Stomach (tissue), 9 donors: ENCODE data around the gene BCL2L2. TPM values are rescaled to one million over a fixed set of nuclear protein-coding genes. Genes with fewer than 3 reads are reported as not detected.

Experiments
- DNase-seq, 2 donors: peaks; one replicate each; pipeline versions ENCODE4 v3.0.0 to v3.0.0-alpha.2; 2013 to 2019
- H3K27ac ChIP-seq, 5 donors: fragments of 200-600 bp in 4 of 5; sonication (generic) in 4 of 5; one replicate each; pipeline ENCODE4 v1.5.1; 2013 to 2019; ENCODE audit warnings: mild to moderate bottlenecking in 1 of 5, moderate library complexity in 1 of 5
- H3K27me3 ChIP-seq, 3 donors: fragments of 200-600 bp; sonication (generic); one replicate each; pipeline ENCODE4 v1.5.1; 2017 to 2019; ENCODE audit warnings: mixed run types in 1 of 3
- H3K36me3 ChIP-seq, 4 donors: fragments of 200-600 bp; sonication (generic); 1 replicate in 3 of 4; 2 replicates in 1 of 4; pipeline ENCODE4 v1.5.1; 2016 to 2019
- H3K4me1 ChIP-seq, 4 donors: fragments of 200-600 bp; sonication (generic); one replicate each; pipeline ENCODE4 v1.5.1; 2016 to 2019
- H3K4me3 ChIP-seq, 4 donors: fragments of 200-600 bp; sonication (generic) in 3 of 4; one replicate each; pipeline ENCODE4 v1.5.1; 2016 to 2019; ENCODE audit warnings: mild to moderate bottlenecking in 1 of 4
- H3K9me3 ChIP-seq, 4 donors: fragments of 200-600 bp; sonication (generic); one replicate each; pipeline ENCODE4 v1.5.1; 2016 to 2019
- EP300 ChIP-seq: sonication (generic); formaldehyde crosslinking; IDR thresholded peaks from one replicate; pipeline ENCODE4 v1.6.1; 2017; ENCODE audit warnings: antibody characterized with exemption
- POLR2A ChIP-seq, 4 donors: fragments of 450-650 bp; IDR thresholded peaks; one replicate each; pipeline ENCODE4 v1.6.1; 2016; ENCODE audit warnings: antibody characterized with exemption in 4 of 4, control low read depth in 2 of 4, mild to moderate bottlenecking in 1 of 4, moderate library complexity in 1 of 4
- POLR2AphosphoS5 ChIP-seq, 3 donors: sonication (generic); formaldehyde crosslinking; IDR thresholded peaks; one replicate each; pipeline ENCODE4 v1.6.1; 2016; ENCODE audit warnings: antibody characterized with exemption in 3 of 3
- WGBS, 5 donors: extraction: QIAGEN DNeasy Blood & Tissue Kit in 3 of 5; methylation state at CpG; one replicate each; pipeline versions ENCODE4 v1.1.5 to v1.1.7; 2013 to 2018; 5-methylcytosine and 5-hydroxymethylcytosine counted together
- intact Hi-C: fragments of 100-400 bp; cut with DNase I; formaldehyde crosslinking; loops from one replicate; pipeline ENCODE4 v1.15.1; 2023; ENCODE audit warnings: low total_unique reads
- polyA plus RNA-seq, 3 donors: library from polyadenylated mRNA; stranded (reverse); fragments of 200-250 nt; gene quantifications; one replicate each; pipeline ENCODE4 v1.2.3, GENCODE V29; 2013
- total RNA-seq, 5 donors: library from RNA; depleted of rRNA; stranded (reverse); fragments of >200 nt; gene quantifications; one replicate each; pipeline versions ENCODE4 v1.1.0 to v1.2.3, GENCODE V29; 2014 to 2016
- TF ChIP-seq, protein P1 (sequence below), 7 experiments: fragments of 450-650 bp in 4 of 7; fragments of 200-600 bp in 3 of 7; sonication (generic) in 3 of 7; IDR thresholded peaks; one replicate each; pipeline ENCODE4 v1.5.1; 2016 to 2019; ENCODE audit warnings: antibody characterized with exemption in 7 of 7, control low read depth in 2 of 7, mild to moderate bottlenecking in 1 of 7
- donor health status: healthy with polysubstance abuse.
- donor health status: Bipolar disorder and iron deficiency.
- donor health status: healthy.

BCL2L2 gene
- total and polyA plus RNA-seq, 8 donors, result 14.0 to 84.1 (median 42.2) TPM

DNA sequence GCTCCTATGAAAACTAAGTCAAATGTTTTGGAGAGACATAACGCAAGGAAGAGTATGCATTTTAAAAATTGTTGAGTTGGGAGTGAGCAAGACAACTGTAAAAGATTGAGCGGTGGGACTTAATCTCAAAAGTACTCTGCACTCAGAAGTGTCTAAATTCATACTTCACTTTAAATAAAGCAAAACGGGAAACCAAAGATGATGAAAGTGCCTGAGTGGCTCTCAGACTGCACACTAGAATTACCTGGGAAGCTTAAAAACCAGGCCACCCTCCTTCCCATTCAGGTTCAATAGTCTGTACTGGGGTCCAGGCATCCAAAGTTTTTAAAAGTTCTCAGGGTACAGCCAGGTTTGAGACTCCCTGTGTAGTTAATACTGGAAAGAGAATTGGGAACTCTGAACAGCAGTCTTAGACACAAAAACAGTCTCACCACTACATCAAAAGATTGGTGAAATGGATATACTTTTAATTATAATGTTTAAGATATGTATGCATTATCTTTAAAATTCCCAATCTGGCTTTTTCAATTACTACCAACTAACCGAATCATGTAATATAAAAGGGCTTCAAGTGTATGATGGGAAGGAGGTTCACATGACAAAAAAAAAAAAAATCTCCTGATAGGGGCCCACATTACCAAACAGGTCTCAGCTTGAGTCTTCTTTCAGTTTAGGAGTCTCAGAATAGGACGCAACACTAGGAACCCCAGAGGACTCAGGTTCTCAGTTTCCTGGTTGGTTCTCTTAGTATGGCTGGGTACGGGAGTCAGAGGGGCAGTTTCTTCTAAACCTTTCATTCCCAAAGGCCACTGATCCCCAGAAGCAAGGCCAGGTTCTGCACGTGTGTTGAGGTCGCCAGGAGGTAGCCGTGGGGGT lies 21.7 kb upstream of the BCL2L2 start:
- no peaks in the 10 kb centered on the region for H3K9me3 ChIP-seq
- H3K36me3 ChIP-seq, result peaks cover 0 to 6% (median 0%) of the 10 kb centered on the region in 4 donors
- TF ChIP-seq, protein P1, sequence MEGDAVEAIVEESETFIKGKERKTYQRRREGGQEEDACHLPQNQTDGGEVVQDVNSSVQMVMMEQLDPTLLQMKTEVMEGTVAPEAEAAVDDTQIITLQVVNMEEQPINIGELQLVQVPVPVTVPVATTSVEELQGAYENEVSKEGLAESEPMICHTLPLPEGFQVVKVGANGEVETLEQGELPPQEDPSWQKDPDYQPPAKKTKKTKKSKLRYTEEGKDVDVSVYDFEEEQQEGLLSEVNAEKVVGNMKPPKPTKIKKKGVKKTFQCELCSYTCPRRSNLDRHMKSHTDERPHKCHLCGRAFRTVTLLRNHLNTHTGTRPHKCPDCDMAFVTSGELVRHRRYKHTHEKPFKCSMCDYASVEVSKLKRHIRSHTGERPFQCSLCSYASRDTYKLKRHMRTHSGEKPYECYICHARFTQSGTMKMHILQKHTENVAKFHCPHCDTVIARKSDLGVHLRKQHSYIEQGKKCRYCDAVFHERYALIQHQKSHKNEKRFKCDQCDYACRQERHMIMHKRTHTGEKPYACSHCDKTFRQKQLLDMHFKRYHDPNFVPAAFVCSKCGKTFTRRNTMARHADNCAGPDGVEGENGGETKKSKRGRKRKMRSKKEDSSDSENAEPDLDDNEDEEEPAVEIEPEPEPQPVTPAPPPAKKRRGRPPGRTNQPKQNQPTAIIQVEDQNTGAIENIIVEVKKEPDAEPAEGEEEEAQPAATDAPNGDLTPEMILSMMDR (IDR thresholded peaks at IDR 0.05), result no peak
- TF ChIP-seq POLR2A (IDR thresholded peaks at IDR 0.05) (no peak), POLR2AphosphoS5 (IDR thresholded peaks at IDR 0.05) (no peak), EP300 (no peak)
- peak overlapping the region; percentile 64 to 92 (median 74) for H3K4me3 ChIP-seq
- no peaks in the 10 kb centered on the region for H3K27me3 ChIP-seq
- WGBS, 5 donors, result 23 to 26% (median 24%) methylated on average over 9 of the region's 9 CpGs
- peaks cover 11 to 39% (median 30%) of the 10 kb centered on the region in 4 donors for H3K4me1 ChIP-seq
- H3K27ac ChIP-seq, result peak overlapping the region; percentile 87 to 97 (median 93)
- intact Hi-C loops, result no loop called here
- peak in 1 of 2 donors; percentile 59 for DNase-seq

DNA sequence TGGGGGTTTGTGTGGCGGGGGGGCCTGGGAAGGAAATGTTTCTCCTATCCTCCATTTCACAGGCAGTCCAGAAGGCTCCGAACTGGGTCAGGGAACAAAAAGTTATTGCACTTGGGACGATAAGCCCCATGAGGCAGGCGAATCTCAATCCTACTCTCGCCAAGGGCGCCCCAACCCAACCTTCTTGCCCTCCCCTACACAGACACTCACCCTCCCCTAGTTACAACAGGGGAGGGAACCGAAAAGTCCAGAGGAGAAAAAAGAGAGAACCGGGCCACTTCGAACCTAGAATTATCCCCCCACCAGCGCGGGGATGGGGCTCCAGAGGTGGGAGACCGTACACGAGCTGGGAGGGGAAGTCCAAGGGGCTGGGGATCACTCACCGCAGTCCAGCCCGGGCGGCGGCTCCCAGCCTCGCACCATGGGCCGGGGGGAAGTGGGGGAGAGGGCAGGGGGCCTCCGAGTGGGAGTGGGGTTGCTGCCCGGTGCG lies 21.1 kb upstream of the BCL2L2 start:
- Histone ChIP-seq H3K36me3 (peaks cover 0 to 6% (median 0%) of the 10 kb centered on the region in 4 donors), H3K9me3 (no peaks in the 10 kb centered on the region), H3K27ac (peak overlapping the region; percentile 87 to 97 (median 93)), H3K4me1 (peaks cover 11 to 35% (median 29%) of the 10 kb centered on the region in 4 donors), H3K27me3 (no peaks in the 10 kb centered on the region), H3K4me3 (peak overlapping the region; percentile 64 to 92 (median 74))
- WGBS, 5 donors, result 0 to 1% (median 1%) methylated on average over 15 to 22 of the region's 22 CpGs
- TF ChIP-seq, protein P1 (IDR thresholded peaks at IDR 0.05), result no peak
- no peak for TF ChIP-seq POLR2AphosphoS5 (IDR thresholded peaks at IDR 0.05)
- TF ChIP-seq EP300, result no peak
- no peak for TF ChIP-seq POLR2A (IDR thresholded peaks at IDR 0.05)
- intact Hi-C loops, result no loop called here
- DNase-seq, result no peak

DNA sequence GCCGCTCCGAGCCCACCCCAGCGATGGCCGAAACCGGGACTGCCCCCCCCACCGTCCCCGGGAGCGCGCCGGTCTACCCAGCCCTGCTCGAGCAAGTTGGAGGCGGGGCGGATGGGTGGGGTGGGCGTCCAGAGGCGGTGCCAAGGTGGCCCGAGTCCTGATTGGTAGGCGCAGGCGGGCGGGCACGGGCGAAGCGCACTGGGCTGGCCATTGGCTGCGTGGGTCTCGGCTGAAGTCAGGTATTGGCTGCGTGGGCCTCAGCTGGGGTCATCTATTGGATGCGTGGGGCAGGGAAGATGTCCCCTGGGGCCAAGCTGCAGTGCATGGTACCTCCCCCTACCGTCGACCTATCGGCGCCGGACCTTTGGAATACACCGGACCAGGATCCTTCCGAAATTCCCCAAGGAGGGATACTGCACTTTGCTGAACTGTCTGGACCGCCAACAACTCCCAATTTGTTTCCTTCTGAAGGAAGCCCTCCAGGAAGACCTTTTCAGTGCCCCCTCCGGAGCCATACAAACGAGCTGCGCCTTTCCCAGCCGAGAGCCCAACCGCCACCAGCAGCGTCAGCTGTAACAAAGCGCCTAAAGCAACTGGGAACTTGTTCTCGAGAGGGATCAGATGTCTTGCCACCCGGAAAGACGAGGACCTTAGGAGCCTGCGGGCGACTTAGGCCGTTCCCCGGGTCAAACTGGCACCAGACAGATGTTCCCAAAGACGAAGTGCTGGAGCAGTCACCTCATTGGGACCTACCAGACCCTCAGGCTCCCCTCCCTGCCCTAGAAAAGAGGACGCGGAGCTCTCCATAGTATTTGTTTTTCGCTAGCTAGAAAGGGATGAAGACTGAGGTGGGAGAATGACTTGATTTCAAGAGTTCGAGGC lies 20.4 kb upstream of the BCL2L2 start, which contains the start of gene HOMEZ:
Gene HOMEZ (minus strand): TSS at position 113 of the 882 bp plus-strand sequence. CDS start 180 bp downstream, outside the sequence.
- H3K4me1 ChIP-seq, result peaks cover 11 to 35% (median 29%) of the 10 kb centered on the region in 4 donors
- no peaks in the 10 kb centered on the region for H3K9me3 ChIP-seq
- no peaks in the 10 kb centered on the region for H3K27me3 ChIP-seq
- peak within 1 kb of the TSS; percentile 87 to 97 (median 96) for H3K27ac ChIP-seq
- no peak for TF ChIP-seq EP300
- TF ChIP-seq, protein P1 (IDR thresholded peaks at IDR 0.05), result peak in 4 of 7 experiments; percentile 10 to 32 (median 19)
- TF ChIP-seq POLR2A (IDR thresholded peaks at IDR 0.05), result peak in 2 of 4 donors; percentile 11 to 72
- TF ChIP-seq POLR2AphosphoS5 (IDR thresholded peaks at IDR 0.05), result peak; percentile 32 to 83 (median 68)
- WGBS, 5 donors, result 1 to 2% (median 1%) methylated on average over 28 to 53 of the region's 53 CpGs
- H3K4me3 ChIP-seq, result peak within 1 kb of the TSS; percentile 64 to 92 (median 74)
- peak; percentile 99 to 100 for DNase-seq
- intact Hi-C loops, result no loop called here
- H3K36me3 ChIP-seq, result peaks cover 0 to 6% (median 0%) of the 10 kb centered on the region in 4 donors
